Activated CD4-positive, alpha-beta T cell treated with anti-CD3 and anti-CD28 coated beads for 36 hours (primary cell): Measurements from ENCODE around the gene PRICKLE1. TPM values are rescaled to one million over a fixed set of nuclear protein-coding genes. Genes with fewer than 3 reads are reported as not detected.

Source experiments
- ATAC-seq: fragments of 200-7000 bp; cut with Tn5 transposase; one replicate; pipeline ENCODE4 v1.10.0; 2021; ENCODE audit warnings: mild to moderate bottlenecking, moderate library complexity
- CTCF ChIA-PET: fragments of 350-600 bp; sonication (Branson Sonifier 250); formaldehyde crosslinking; loops from one replicate; lab custom pipeline; 2021; ENCODE audit warnings: antibody characterized with exemption; lab: Charles Lee
- POLR2A ChIA-PET: fragments of 350-600 bp; sonication (Branson Sonifier 250); formaldehyde crosslinking; loops from one replicate; lab custom pipeline; 2021; ENCODE audit warnings: antibody characterized with exemption, inconsistent platforms; lab: Charles Lee
- DNase-seq: peaks from one replicate; pipeline ENCODE4 v3.0.0-alpha.2; 2020
- H3K27ac Mint-ChIP-seq: one replicate; pipeline ENCODE4 v1.8.0; 2021; ENCODE audit warnings: mixed read lengths
- H3K27me3 Mint-ChIP-seq: one replicate; pipeline ENCODE4 v1.8.0; 2021; ENCODE audit warnings: mixed read lengths
- H3K36me3 Mint-ChIP-seq: one replicate; pipeline ENCODE4 v1.8.0; 2021; ENCODE audit warnings: low read depth, mixed read lengths
- H3K4me1 Mint-ChIP-seq: one replicate; pipeline ENCODE4 v1.8.0; 2021; ENCODE audit warnings: mixed read lengths
- H3K4me3 Mint-ChIP-seq: one replicate; pipeline ENCODE4 v1.8.0; 2021; ENCODE audit warnings: mild to moderate bottlenecking, moderate library complexity, mixed read lengths
- H3K9me3 Mint-ChIP-seq: one replicate; pipeline ENCODE4 v1.8.0; 2021; ENCODE audit warnings: low read depth, mixed read lengths
- intact Hi-C, 2 experiments: fragments of 100-400 bp; cut with DNase I in 1 of 2; cut with micrococcal nuclease in 1 of 2; formaldehyde crosslinking; loops; one replicate each; pipeline versions ENCODE4 v1.14.2 to v1.15.1; 2022 to 2024; cut with DNase I, micrococcal nuclease
- total RNA-seq, 2 experiments: library from RNA; stranded (reverse); gene quantifications; one replicate each; pipeline ENCODE4 v1.2.3, GENCODE V29; 2021

Gene PRICKLE1
- total RNA-seq, 2 experiments from 2014 or later: 0.21 to 0.30 TPM

DNA sequence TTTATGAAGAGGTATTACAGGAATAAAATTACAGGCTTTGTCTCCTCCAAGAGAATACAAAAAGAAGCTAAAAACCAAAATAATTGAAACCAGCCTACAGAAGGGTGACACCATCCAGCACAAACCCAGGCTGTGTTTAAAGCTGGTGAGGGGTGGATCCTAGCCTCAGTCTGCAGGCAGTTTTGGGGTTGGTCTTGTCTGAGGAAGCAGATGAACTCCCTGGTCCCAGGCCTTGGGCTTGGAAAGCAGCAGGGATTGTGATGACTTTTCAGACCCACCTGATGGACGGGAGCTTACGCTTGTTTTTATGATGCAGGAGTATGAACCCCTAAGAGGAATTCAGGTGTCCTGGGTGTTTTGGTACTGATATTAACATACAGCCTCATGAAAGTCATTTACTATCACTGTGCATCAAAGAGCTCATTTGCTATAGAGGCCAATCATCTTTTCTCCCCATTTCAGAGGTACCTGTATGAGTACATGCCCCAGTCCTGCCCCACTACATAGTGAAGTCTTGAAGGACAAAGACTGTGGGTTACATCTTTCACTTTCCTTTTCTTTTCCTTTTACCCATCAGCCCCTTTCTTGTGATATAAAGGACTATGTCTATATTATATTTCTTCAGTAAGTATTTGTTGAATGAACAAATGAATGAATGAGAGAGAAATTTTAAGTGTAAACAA, 18.1 kb downstream of the PRICKLE1 start:
- Mint-ChIP-seq H3K4me1 (no peaks in the 10 kb centered on the region), H3K36me3 (no peaks in the 10 kb centered on the region), H3K9me3 (no peaks in the 10 kb centered on the region), H3K4me3 (no peak overlapping the region), H3K27ac (no peak overlapping the region), H3K27me3 (peaks cover 2% of the 10 kb centered on the region)
- CTCF ChIA-PET: interaction anchor here (0.6 to 0.8 kb wide), 3 partner anchors 63 to 227 kb away, joined by 3 read pairs; no protein-coding TSS in a partner anchor
- intact Hi-C loops: loop anchor here in 1 of 2 experiments (2.0 kb wide), 1 partner anchor 89 kb away; no protein-coding TSS in a partner anchor
- DNase-seq: no peak
- POLR2A ChIA-PET: no interaction called here
- ATAC-seq: peak; percentile 23

GRCh38 chr12:42570076-42570475, 19.5 kb downstream of the PRICKLE1 start:
- no peak overlapping the region for H3K4me3 Mint-ChIP-seq
- intact Hi-C loops: loop anchor here in 1 of 2 experiments (2.0 kb wide), 1 partner anchor 87 kb away; no protein-coding TSS in a partner anchor
- POLR2A ChIA-PET: no interaction called here
- H3K9me3 Mint-ChIP-seq: no peaks in the 10 kb centered on the region
- DNase-seq: no peak
- H3K27me3 Mint-ChIP-seq: peaks cover 10% of the 10 kb centered on the region
- no peaks in the 10 kb centered on the region for H3K4me1 Mint-ChIP-seq
- H3K27ac Mint-ChIP-seq: no peak overlapping the region
- CTCF ChIA-PET: interaction anchor here (0.6 to 2.2 kb wide), 5 partner anchors 8 to 194 kb away, joined by 3 to 17 read pairs (median 4); no protein-coding TSS in a partner anchor
- H3K36me3 Mint-ChIP-seq: no peaks in the 10 kb centered on the region
- ATAC-seq: no peak

- H3K4me3 Mint-ChIP-seq: no peak overlapping the region
- H3K36me3 Mint-ChIP-seq: no peaks in the 10 kb centered on the region
- H3K9me3 Mint-ChIP-seq: no peaks in the 10 kb centered on the region
- ATAC-seq: no peak
- CTCF ChIA-PET: interaction anchor here (0.5 to 2.2 kb wide), 11 partner anchors 9 to 729 kb away, joined by 3 to 17 read pairs (median 3); no protein-coding TSS in a partner anchor
- intact Hi-C loops: loop anchor here in 1 of 2 experiments (1.0 to 5.0 kb wide), 3 partner anchors 87 to 1622 kb away; no protein-coding TSS in a partner anchor
- H3K4me1 Mint-ChIP-seq: no peaks in the 10 kb centered on the region
- POLR2A ChIA-PET: no interaction called here
- H3K27ac Mint-ChIP-seq: no peak overlapping the region
- DNase-seq: no peak
- peaks cover 10% of the 10 kb centered on the region for H3K27me3 Mint-ChIP-seq
Observed at GRCh38 chr12:42568952-42569915, 20.3 kb downstream of the PRICKLE1 start.

DNA sequence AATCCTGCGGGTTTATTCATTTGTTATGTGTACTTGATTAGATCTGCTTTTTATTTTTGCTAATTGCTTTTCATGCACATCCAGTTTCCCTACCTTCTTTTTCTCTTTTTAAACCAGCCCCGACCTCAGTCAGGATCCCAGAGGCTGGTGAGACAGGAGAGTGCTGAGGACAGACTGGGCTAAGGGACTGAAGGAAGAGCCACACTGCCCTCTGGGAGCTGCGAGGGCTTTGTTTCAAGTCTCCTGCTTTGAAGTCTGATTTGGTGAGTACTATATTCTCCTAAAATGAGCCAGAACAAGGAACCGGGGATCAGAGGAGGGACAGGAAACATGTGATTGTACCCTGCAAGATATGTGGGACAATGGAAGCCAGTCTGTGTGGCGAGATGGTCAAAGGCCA, 23.9 kb downstream of the PRICKLE1 start:
- intact Hi-C loops: loop anchor here in 1 of 2 experiments (5.0 kb wide), 1 partner anchor 1618 kb away; no protein-coding TSS in a partner anchor
- H3K4me3 Mint-ChIP-seq: no peak overlapping the region
- no peaks in the 10 kb centered on the region for H3K36me3 Mint-ChIP-seq
- no peak overlapping the region for H3K27ac Mint-ChIP-seq
- H3K27me3 Mint-ChIP-seq: peaks cover 10% of the 10 kb centered on the region
- no peaks in the 10 kb centered on the region for H3K9me3 Mint-ChIP-seq
- ATAC-seq: no peak
- no peak for DNase-seq
- ChIA-PET CTCF (interaction anchor here (0.5 kb wide), 1 partner anchor 83 kb away, joined by 5 read pairs; no protein-coding TSS in a partner anchor), POLR2A (no interaction called here)
- H3K4me1 Mint-ChIP-seq: no peaks in the 10 kb centered on the region

GRCh38 chr12:42564996-42565395, 24.6 kb downstream of the PRICKLE1 start:
- Mint-ChIP-seq H3K4me3 (no peak overlapping the region), H3K36me3 (no peaks in the 10 kb centered on the region), H3K4me1 (no peaks in the 10 kb centered on the region), H3K9me3 (no peaks in the 10 kb centered on the region), H3K27me3 (peaks cover 10% of the 10 kb centered on the region), H3K27ac (no peak overlapping the region)
- intact Hi-C loops: loop anchor here in 1 of 2 experiments (5.0 kb wide), 1 partner anchor 1618 kb away; no protein-coding TSS in a partner anchor
- ChIA-PET POLR2A (no interaction called here), CTCF (interaction anchor here (0.5 kb wide), 1 partner anchor 83 kb away, joined by 5 read pairs; no protein-coding TSS in a partner anchor)
- DNase-seq: no peak
- no peak for ATAC-seq

DNA sequence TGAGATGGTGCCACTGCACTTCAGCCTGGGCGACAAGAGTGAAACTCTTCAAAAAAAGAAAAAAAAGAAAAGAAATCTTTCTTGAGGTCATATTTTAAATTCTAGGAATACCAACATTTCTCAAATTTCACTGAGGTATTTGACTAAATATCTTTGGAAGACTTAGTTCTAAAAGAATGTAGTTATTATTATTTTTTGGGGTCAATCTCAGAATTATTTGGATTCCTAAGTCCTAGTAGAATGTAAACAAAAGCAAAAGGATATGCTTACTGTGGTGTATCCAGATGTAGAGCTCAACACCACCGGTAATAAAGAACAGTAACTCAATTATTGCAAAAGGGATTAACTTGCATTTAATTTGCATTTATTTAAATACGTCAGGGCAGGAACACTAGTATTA, 25.0 kb downstream of the PRICKLE1 start:
- ATAC-seq: no peak
- H3K4me1 Mint-ChIP-seq: no peaks in the 10 kb centered on the region
- ChIA-PET POLR2A (no interaction called here), CTCF (no interaction called here)
- peaks cover 10% of the 10 kb centered on the region for H3K27me3 Mint-ChIP-seq
- H3K4me3 Mint-ChIP-seq: no peak overlapping the region
- H3K36me3 Mint-ChIP-seq: no peaks in the 10 kb centered on the region
- intact Hi-C loops: no loop called here
- no peak overlapping the region for H3K27ac Mint-ChIP-seq
- no peak for DNase-seq
- no peaks in the 10 kb centered on the region for H3K9me3 Mint-ChIP-seq

- intact Hi-C loops: no loop called here
- Mint-ChIP-seq H3K27ac (no peak overlapping the region), H3K27me3 (peaks cover 7% of the 10 kb centered on the region), H3K9me3 (no peaks in the 10 kb centered on the region), H3K36me3 (no peaks in the 10 kb centered on the region), H3K4me3 (no peak overlapping the region), H3K4me1 (no peaks in the 10 kb centered on the region)
- DNase-seq (no peak), ATAC-seq (no peak)
- POLR2A ChIA-PET: no interaction called here
- CTCF ChIA-PET: interaction anchor here (0.9 to 1.3 kb wide), 2 partner anchors 8 to 11 kb away, joined by 5 to 6 read pairs; no protein-coding TSS in a partner anchor
Observed at GRCh38 chr12:42560977-42561376, 28.6 kb downstream of the PRICKLE1 start.

DNA sequence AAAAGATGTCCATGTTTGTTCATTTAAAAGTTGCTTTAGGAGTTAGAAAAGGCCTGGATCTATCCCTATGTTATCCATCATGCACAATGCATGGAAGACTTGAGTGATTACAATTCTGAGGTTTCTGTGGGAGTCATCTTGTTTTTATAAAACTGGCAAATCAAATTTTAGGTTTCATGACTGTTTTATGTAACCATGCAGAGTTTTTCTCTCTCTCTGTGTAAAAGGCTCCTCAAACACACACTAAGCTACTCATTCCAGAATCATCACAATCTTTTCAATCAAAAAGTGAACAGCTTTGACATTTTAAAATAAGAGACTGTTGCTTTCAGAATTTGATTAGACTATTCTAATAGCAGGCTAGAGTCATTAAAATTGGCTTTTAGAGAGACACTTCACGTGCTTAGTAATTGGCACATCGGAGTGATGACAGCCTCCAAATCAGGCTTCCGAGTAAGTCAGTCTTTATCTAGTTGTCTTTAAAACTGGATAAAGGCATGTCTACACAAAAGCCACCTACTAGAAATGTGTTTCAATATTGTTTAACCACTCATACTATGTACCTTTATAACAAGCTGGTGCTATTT, 31.9 kb downstream of the PRICKLE1 start:
- H3K27ac Mint-ChIP-seq: no peak overlapping the region
- H3K4me3 Mint-ChIP-seq: no peak overlapping the region
- H3K9me3 Mint-ChIP-seq: no peaks in the 10 kb centered on the region
- no peaks in the 10 kb centered on the region for H3K36me3 Mint-ChIP-seq
- peaks cover 2% of the 10 kb centered on the region for H3K27me3 Mint-ChIP-seq
- H3K4me1 Mint-ChIP-seq: no peaks in the 10 kb centered on the region
- ATAC-seq: no peak
- no peak for DNase-seq
- intact Hi-C loops: no loop called here
- POLR2A ChIA-PET: no interaction called here
- CTCF ChIA-PET: no interaction called here

DNA sequence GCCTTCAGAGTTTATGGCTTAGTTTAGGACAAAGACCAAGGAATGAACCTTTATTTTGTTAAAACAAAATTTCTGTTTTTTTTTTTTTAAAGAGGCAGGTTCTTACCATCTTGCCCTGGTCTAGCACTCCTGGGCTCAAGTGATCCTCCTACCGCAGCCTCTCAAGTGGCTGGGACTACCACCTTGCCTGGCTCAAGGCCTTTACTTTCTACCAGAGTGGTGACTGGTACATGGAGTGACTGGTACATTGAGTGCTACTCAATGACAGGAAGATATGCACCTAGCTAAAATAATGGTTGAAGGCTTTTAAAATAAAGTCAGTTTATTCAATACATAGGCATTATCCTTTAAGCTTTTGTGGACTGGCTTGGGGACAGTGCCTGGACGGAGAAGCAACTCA, 32.6 kb downstream of the PRICKLE1 start:
- H3K9me3 Mint-ChIP-seq: no peaks in the 10 kb centered on the region
- CTCF ChIA-PET: no interaction called here
- no peaks in the 10 kb centered on the region for H3K27me3 Mint-ChIP-seq

GRCh38 chr12:42552822-42553221, 36.7 kb downstream of the PRICKLE1 start:
- ChIA-PET POLR2A (no interaction called here), CTCF (no interaction called here)
- peaks cover 9% of the 10 kb centered on the region for H3K27me3 Mint-ChIP-seq
- DNase-seq (no peak), ATAC-seq (no peak)
- intact Hi-C loops: no loop called here
- H3K9me3 Mint-ChIP-seq: no peaks in the 10 kb centered on the region
- no peak overlapping the region for H3K27ac Mint-ChIP-seq
- H3K4me3 Mint-ChIP-seq: no peak overlapping the region
- no peaks in the 10 kb centered on the region for H3K36me3 Mint-ChIP-seq
- H3K4me1 Mint-ChIP-seq: no peaks in the 10 kb centered on the region

More for the DNA sequence above, 32.6 kb downstream of the PRICKLE1 start:
- no peak overlapping the region for H3K27ac Mint-ChIP-seq
- intact Hi-C loops: no loop called here
- POLR2A ChIA-PET: no interaction called here
- H3K36me3 Mint-ChIP-seq: no peaks in the 10 kb centered on the region
- ATAC-seq (no peak), DNase-seq (no peak)
- H3K4me3 Mint-ChIP-seq: no peak overlapping the region
- H3K4me1 Mint-ChIP-seq: no peaks in the 10 kb centered on the region

GRCh38 chr12:42550800-42551199, 38.7 kb downstream of the PRICKLE1 start:
- H3K27ac Mint-ChIP-seq: no peak overlapping the region
- ChIA-PET CTCF (no interaction called here), POLR2A (no interaction called here)
- H3K4me3 Mint-ChIP-seq: no peak overlapping the region
- no peaks in the 10 kb centered on the region for H3K9me3 Mint-ChIP-seq
- ATAC-seq (no peak), DNase-seq (no peak)
- no peaks in the 10 kb centered on the region for H3K36me3 Mint-ChIP-seq
- H3K4me1 Mint-ChIP-seq: no peaks in the 10 kb centered on the region
- intact Hi-C loops: no loop called here
- peaks cover 9% of the 10 kb centered on the region for H3K27me3 Mint-ChIP-seq
